ENCODE data around the gene GPR173.

Gene GPR173

DNA sequence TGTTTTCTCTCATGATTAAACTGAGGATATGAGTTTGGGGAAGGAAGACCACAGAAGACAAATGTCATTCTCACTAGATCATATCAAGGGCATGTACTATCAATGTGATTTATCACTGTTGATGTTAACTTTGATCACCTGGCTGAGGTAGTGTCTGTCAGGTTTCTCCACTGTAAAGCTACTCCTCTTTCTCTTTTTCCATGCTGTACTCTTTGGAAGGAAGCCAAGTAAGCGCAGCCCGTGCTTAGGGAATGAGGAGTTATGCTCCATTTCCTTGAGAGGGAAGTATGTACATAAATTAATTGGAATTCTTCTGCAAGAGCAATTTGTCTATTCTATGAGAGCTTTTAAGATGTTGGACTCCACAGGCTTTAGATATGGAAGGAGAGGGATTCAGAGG, 41.3 kb downstream of the GPR173 start:
- DNase-seq: no peak

DNA sequence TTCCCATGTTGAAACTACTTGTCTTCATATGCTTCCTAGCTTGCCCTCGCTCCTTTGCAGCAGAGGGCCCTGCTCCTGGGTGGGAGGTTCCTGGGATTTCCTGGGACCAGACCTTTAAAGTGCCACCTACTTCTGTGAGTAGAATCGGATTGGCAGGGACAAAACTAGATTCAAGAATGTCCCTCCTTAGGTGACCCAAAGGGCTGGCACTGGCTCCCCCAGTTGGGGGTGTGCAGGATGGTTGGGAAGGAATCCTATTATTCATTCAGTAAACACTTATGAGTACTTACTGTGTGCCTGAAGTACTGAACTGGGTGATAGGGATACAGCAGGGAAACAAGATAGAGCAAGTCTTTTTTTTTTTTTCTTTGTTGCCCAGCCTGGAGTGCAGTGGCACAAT, 42.8 kb downstream of the GPR173 start:
- DNase-seq: no peak

DNA sequence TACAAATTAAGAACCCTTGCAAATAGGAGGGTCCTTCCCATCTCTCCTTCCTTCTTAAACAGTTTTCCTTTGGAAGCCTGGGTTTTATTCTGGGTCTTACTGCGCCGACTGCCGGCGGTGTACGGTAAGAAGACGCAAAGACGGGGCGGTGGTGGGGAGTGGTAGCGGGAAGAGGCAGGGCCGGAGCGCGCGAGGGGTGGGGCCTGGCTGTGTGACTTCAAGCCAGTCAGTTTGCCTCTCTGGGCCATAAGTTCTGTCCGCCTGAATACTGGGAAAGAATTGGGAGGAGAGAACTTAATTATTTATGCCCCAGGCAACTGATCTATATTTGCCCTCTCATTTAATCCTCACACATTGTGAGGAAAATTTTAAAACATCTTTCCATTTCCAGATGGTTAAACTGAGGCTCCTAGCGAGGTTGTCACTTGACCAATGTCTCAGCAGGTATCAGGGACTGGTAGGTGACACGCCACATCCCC, 44.6 kb downstream of the GPR173 start:
- peak; percentile 86 for DNase-seq

DNA sequence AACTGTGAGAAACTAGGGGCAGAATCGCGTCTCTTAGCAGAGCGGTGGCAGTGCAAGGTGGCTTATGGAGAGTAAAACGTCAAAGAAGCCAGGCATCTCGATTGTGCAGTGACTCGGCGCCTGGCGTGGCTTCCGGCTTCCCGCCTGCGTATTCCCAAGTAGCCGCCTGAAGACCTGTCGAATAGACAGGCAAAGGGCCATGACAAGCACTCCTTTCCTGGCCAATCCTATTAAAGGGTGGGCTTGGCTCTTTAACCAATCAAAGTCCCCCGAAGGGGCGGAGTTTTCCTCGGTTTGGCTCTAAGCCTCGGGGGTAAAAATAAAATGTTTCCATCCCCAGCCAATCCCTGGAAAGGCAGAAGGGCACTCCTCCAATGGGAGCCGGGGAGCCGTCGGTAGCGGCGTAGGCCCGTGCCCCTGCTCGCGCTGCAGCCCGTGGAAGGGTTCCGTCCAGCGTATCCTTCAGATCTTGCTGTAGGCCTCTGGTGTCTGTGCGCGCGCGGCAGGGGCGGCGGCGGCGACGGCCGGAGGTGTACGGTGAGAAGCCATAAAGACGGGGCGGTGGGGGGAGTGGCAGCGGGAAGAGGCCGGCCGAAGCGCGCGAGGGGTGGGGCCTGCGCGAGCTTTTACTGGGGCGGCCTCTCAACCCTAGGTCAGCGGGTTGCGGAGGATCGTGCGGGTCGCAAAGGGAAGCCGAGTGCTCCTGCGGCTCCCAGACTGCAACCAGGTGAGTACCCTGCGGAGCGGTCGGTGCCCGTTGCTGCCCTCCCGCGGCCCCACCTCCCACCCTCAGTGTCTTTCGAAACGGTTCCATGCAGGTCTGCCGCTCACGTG, 45.4 kb downstream of the GPR173 start, which contains the start of gene KANTR:
Gene KANTR (plus strand): TSS at position 395 of the 834 bp plus-strand sequence. CDS start 30,131 bp downstream, outside the sequence.
- DNase-seq: peak; percentile 97

DNA sequence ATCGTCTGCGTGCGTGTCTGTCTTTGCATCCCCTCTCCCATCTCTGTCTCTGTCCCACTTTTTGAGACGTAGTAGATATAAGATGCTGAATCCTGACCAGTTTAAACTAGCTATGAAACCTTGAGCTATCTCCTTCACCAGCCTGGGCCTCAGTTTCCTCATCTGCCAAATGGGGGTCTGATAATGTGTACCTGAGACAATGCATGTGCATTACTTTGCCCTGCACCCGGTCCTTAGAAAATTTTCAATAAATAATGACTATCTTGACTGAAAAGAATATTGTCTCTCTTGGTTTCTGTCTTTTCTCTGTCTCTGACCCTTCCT, 46.0 kb downstream of the GPR173 start:
- no peak for DNase-seq

DNA sequence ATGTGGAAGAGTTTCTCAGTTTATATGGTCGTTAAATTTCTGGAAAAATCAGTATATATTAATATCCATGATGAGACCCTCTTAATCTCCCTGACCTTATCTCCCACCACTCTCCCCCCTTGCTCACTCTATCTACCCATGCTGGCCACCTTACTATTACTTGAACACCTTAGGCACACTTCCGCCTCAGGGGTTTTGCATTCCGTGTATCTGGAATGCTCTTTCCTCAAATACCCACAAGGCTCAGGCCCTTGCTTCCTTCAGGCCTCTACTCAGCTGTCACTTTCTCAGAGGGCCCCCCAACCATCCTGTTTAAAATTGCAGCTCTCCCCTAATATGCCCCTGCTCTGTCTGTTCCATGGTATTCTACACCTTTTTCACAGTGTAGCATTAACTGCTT, 47.2 kb downstream of the GPR173 start:
- no peak for DNase-seq

DNA sequence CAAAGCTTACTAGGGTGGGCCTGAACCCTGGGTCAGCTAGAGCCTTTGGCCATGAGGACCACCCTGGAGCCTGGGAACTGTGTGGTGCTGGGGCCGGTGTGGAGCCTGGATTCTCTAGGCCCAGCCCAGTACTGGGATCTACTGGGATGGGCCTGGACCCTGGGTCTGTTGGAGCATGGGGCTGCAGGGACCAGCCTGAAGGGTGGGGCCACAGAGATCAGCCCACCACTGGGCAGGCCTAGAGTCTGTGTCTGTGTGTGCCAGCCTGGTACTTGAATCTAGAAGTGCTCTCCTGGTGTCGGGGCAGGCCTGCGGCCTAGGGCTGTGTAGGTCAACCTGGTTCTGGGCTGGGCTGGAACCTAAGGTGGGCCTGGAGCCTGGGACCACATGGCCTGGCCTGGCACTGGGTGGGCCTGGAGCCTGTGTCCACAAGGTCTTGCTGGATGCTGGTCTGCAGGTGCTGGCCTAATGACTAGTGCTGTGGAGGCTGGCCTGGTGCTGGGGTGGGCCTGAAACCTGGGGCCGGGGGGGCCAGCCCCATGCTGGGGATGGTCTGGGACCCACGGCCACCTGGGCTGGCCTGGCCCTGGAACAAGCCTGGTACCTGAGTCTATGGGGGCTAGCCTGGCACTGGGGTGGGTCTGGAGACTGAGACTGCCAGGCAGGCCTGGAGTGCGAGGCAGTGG, 66.4 kb downstream of the GPR173 start:
- no peak for DNase-seq

DNA sequence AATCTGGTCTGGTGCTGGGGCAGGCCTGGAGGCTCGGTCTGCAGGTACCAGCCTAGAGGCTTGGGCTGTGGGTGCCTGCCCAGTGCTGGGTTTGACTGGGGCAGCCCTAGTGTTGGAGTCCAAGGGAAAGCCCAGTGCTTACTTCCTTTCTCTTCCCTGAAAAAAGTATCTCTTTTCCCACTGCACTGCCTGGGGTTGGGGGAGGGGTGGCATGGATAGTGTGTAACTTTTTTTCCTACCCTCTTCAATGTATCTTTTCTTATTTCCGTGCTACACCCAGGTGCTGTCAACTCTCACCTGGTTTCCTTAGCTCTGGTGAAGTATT, 66.9 kb downstream of the GPR173 start:
- no peak for DNase-seq

DNA sequence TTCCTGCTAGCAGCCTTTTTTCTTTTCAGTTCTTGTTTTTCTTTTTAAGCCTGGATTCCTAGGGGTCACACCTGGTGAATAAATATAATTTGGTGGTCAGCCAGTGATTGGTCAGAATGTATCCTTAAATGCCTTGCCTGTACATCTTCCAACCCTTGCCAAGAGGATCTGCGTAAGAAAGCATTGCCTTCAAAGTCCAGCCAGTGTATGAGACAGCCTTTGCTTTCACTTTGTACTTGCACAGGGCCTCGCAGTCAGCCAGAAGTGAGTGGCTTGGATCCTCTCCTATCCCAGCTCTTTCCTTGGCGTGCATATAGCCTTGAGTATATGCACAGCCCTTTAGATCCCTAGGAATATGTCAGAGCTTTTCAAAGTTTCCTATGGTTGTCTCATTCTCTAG, 67.5 kb downstream of the GPR173 start:
- peak; percentile 11 for DNase-seq

DNA sequence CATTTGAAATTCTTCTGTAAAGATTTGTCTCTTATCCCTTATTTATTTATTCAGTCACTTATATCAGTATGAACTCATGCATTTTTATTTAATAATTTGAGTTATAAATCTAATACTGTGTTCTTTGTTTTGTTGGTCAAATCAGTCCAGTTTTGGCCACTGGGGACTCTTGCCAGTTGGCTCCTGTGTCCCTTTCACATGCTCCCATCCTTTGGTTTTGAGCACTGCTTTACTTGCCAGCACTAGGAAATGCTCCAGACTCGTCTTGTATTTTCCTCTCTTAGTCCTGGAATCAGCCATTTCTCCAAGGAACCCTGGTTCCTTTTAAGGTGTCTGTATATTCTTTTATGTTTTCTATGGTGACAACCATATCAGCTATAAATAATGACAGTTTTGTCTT, 73.4 kb downstream of the GPR173 start:
- no peak for DNase-seq

DNA sequence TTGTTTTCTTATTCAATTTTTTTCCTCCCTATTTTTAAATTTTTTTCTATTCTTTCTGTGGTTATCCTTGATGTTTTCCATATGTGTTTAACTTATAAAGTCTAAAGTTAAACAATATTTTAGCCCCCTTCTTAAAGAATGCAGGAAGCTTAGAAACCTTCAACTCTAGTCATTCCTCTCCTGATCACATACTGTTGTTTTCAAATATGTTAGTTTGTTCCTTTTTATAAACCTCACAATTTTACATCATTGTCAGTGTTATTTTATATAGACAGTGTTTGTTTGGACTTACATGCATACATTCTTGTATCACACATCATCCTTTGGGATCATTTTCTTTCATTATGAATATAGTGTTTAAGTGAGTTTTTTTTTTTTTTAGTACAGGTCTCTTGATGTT, 76.9 kb downstream of the GPR173 start:
- DNase-seq: no peak

DNA sequence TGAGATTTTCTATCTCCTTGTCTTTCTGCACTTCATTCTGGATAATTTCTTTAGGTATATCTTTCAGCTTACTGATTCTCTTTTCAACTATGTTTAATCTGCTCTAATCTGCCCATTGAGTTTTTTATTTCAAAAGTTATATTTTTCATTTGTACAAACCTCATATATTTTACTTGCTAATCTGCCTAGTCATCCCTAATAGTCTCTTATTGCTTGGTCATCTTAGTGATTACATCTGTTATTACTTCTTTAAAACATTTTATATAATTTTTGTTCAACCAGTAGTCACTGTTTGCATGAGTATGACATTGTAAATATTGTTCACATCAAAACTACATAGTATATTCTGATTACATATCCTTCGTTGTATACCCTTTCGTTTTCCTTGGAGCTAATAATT, 77.8 kb downstream of the GPR173 start:
- DNase-seq: no peak

DNA sequence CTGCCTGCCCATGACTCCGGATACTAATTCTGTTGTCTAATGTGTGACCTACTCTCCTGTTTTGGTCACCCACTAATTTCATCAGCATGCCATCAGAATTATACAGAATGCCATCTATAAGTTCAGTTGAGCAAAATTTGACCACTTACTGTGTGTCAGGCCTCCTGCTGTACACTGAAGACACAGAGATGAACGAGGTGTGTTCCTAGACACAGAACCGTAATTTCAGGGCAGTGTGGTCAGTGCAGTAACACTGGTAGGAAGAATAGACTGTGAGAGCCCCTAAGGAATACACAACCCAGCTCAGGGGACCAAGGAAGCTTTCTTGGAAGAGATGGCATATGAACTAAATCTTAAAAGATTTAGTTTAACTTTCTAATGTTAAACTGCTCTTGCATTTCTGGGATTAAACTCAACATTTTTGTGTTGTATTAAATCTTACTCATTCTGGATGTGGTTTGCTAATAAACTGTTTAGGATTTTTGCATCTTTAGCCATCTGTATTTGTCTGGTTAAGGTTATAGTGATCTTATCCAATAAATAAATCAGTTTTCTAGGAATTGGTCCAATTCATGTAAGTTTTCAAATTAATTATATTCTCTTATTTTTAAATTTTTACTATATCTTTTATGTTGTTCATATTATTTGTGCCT, 79.6 kb downstream of the GPR173 start:
- no peak for DNase-seq
